Ishikawa (cell line): ENCODE measurements around the gene CLASP1.

ENCODE experiments used
- CEBPB ChIP-seq: IDR thresholded peaks from 2 replicates; pipeline ENCODE4 v1.6.1; 2012
- CREB1 ChIP-seq: IDR thresholded peaks from 2 replicates; pipeline ENCODE4 v1.6.1; 2012; ENCODE audit warnings: low read depth
- EP300 ChIP-seq: IDR thresholded peaks from 2 replicates; pipeline ENCODE4 v1.6.1; 2012; ENCODE audit warnings: borderline replicate concordance
- FOXM1 ChIP-seq: IDR thresholded peaks from 2 replicates; pipeline ENCODE4 v1.6.1; 2012; ENCODE audit warnings: low read depth, borderline replicate concordance
- TAF1 ChIP-seq: IDR thresholded peaks from 2 replicates; pipeline ENCODE4 v1.6.1; 2012; ENCODE audit warnings: low read depth, mild to moderate bottlenecking
- YY1 ChIP-seq: IDR thresholded peaks from 2 replicates; pipeline ENCODE4 v1.6.1; 2012; ENCODE audit warnings: low read depth
- ZBTB7A ChIP-seq: IDR thresholded peaks from 2 replicates; pipeline ENCODE4 v1.6.1; 2012; ENCODE audit warnings: low read depth
- TF ChIP-seq, protein P1 (sequence below): IDR thresholded peaks from 2 replicates; pipeline ENCODE4 v1.6.1; 2012
- TF ChIP-seq, protein P2 (sequence below): IDR thresholded peaks from 2 replicates; pipeline ENCODE4 v1.6.1; 2012

DNA sequence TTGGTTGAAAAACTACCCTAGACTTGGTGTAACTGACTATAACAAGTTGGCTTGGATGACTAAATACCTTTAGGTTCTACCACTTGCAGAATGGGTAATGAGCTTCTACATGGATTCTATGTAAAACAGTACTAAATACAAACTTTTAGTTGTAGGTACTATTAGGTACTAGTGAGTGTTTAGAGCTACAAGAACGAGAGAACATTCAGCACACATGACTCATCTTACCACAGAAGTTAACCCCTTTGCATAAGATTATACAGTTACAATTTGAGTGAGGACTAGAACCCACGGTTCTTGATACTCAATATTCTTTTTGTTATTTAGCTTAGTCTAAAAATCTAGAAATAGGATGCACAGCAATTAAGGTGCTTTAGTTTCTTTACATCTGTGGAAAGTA lies 262.6 kb downstream of the CLASP1 start:
- TF ChIP-seq CREB1 (no peak), TAF1 (no peak), CEBPB (no peak), FOXM1 (no peak), YY1 (no peak), ZBTB7A (no peak), EP300 (no peak)
- TF ChIP-seq, protein P1, sequence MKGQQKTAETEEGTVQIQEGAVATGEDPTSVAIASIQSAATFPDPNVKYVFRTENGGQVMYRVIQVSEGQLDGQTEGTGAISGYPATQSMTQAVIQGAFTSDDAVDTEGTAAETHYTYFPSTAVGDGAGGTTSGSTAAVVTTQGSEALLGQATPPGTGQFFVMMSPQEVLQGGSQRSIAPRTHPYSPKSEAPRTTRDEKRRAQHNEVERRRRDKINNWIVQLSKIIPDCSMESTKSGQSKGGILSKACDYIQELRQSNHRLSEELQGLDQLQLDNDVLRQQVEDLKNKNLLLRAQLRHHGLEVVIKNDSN, result no peak
- TF ChIP-seq, protein P2, sequence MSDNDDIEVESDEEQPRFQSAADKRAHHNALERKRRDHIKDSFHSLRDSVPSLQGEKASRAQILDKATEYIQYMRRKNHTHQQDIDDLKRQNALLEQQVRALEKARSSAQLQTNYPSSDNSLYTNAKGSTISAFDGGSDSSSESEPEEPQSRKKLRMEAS, result no peak
